Fibroblast of lung (primary cell): ENCODE measurements around the gene CWC27. TPM values are rescaled to one million over a fixed set of nuclear protein-coding genes. Genes with fewer than 3 reads are reported as not detected.

Source experiments
- DNase-seq, 2 donors: peaks; one replicate each; pipeline versions ENCODE4 v3.0.0 to v3.0.0-alpha.2; 2010; ENCODE audit warnings: low read depth in 2 of 2
- H2AFZ ChIP-seq: 2 replicates; pipeline ENCODE4 v1.5.1; 2012; ENCODE audit warnings: low read length, control low read depth, inconsistent platforms
- H3K27ac ChIP-seq: 2 replicates; pipeline ENCODE4 v1.5.1; 2011; ENCODE audit warnings: low read length, control low read depth; ENCODE audit not compliant: insufficient read depth
- H3K27me3 ChIP-seq: 2 replicates; pipeline ENCODE4 v1.5.1; 2011; ENCODE audit warnings: mild to moderate bottlenecking, low read length; ENCODE audit not compliant: control insufficient read depth, insufficient read depth
- H3K36me3 ChIP-seq: 2 replicates; pipeline ENCODE4 v1.5.1; 2011; ENCODE audit warnings: low read length; ENCODE audit not compliant: control insufficient read depth, insufficient read depth
- H3K4me1 ChIP-seq: 2 replicates; pipeline ENCODE4 v1.5.1; 2011; ENCODE audit warnings: low read length; ENCODE audit not compliant: control insufficient read depth, insufficient read depth; ENCODE audit errors: extremely low read depth
- H3K4me2 ChIP-seq: 2 replicates; pipeline ENCODE4 v1.5.1; 2011; ENCODE audit warnings: low read length, control low read depth; ENCODE audit not compliant: insufficient read depth; ENCODE audit errors: extremely low read depth
- H3K4me3 ChIP-seq, 4 experiments: fragments of 200-600 bp in 1 of 4; sonication (generic) in 1 of 4; replicated peaks in 1 of 4; 2 replicates each; pipeline ENCODE4 v1.5.1; 2011 to 2016; ENCODE audit warnings: low read length in 4 of 4, low read depth in 3 of 4, mild to moderate bottlenecking in 3 of 4, control low read depth in 2 of 4, inconsistent platforms in 1 of 4, mixed read lengths in 1 of 4; ENCODE audit not compliant: insufficient read depth in 1 of 4; ENCODE audit errors: control extremely low read depth in 1 of 4
- H3K79me2 ChIP-seq: 2 replicates; pipeline ENCODE4 v1.5.1; 2012; ENCODE audit warnings: mild to moderate bottlenecking, low read length, inconsistent platforms; ENCODE audit not compliant: control insufficient read depth, insufficient read depth
- H3K9ac ChIP-seq: 2 replicates; pipeline ENCODE4 v1.5.1; 2011; ENCODE audit warnings: mild to moderate bottlenecking, low read length, control low read depth; ENCODE audit not compliant: insufficient read depth
- H3K9me3 ChIP-seq: 2 replicates; pipeline ENCODE4 v1.5.1; 2012; ENCODE audit warnings: low read depth, low read length; ENCODE audit not compliant: control insufficient read depth, insufficient read depth
- H4K20me1 ChIP-seq: 2 replicates; pipeline ENCODE4 v1.5.1; 2011; ENCODE audit warnings: low read length; ENCODE audit not compliant: control insufficient read depth, insufficient read depth; ENCODE audit errors: extremely low read depth
- EZH2 ChIP-seq: IDR thresholded peaks from 2 replicates; pipeline ENCODE4 v1.5.1; 2012; ENCODE audit warnings: low read length, control low read depth, mild to moderate bottlenecking; ENCODE audit errors: missing control alignments
- polyA plus RNA-seq, 2 donors: library from polyadenylated mRNA; depleted of rRNA in 1 of 2; stranded (reverse) in 1 of 2; unstranded in 1 of 2; fragments of >200 nt; gene quantifications; 2 replicates each; pipeline ENCODE4 v1.2.1, GENCODE V29; 2011 to 2012; ENCODE audit warnings: missing spikeins in 1 of 2
- total RNA-seq: library from RNA; depleted of rRNA; stranded (reverse); fragments of >200 nt; gene quantifications from 2 replicates; pipeline ENCODE4 v1.2.1, GENCODE V29; 2014
- TF ChIP-seq, protein P1 (sequence below), 2 donors: IDR thresholded peaks in 1 of 2; conservative IDR thresholded peaks in 1 of 2; 1 replicate in 1 of 2; 2 replicates in 1 of 2; pipeline ENCODE4 v1.5.1; 2011 to 2012; ENCODE audit warnings: low read length in 2 of 2, control low read depth in 1 of 2, inconsistent platforms in 1 of 2, low read depth in 1 of 2, mild to moderate bottlenecking in 1 of 2

Gene CWC27
- total and polyA plus RNA-seq, 2 donors (not counting 1 experiment from before 2014, with no cell fraction given) = 17.3 to 37.5 TPM

- no peak for DNase-seq
- Histone ChIP-seq H3K4me2 (no peak overlapping the region), H4K20me1 (no peaks in the 10 kb centered on the region), H2AFZ (no peak overlapping the region), H3K9me3 (no peaks in the 10 kb centered on the region), H3K4me3 (no peak overlapping the region), H3K79me2 (no peaks in the 10 kb centered on the region), H3K27me3 (no peaks in the 10 kb centered on the region), H3K9ac (no peak overlapping the region), H3K27ac (no peak overlapping the region), H3K36me3 (no peaks in the 10 kb centered on the region), H3K4me1 (no peaks in the 10 kb centered on the region)
- no peak for TF ChIP-seq EZH2
- TF ChIP-seq, protein P1, sequence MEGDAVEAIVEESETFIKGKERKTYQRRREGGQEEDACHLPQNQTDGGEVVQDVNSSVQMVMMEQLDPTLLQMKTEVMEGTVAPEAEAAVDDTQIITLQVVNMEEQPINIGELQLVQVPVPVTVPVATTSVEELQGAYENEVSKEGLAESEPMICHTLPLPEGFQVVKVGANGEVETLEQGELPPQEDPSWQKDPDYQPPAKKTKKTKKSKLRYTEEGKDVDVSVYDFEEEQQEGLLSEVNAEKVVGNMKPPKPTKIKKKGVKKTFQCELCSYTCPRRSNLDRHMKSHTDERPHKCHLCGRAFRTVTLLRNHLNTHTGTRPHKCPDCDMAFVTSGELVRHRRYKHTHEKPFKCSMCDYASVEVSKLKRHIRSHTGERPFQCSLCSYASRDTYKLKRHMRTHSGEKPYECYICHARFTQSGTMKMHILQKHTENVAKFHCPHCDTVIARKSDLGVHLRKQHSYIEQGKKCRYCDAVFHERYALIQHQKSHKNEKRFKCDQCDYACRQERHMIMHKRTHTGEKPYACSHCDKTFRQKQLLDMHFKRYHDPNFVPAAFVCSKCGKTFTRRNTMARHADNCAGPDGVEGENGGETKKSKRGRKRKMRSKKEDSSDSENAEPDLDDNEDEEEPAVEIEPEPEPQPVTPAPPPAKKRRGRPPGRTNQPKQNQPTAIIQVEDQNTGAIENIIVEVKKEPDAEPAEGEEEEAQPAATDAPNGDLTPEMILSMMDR (conservative IDR thresholded peaks at IDR 0.05 in 1 of 2, IDR thresholded peaks at IDR 0.05 in 1 of 2; ENCODE audit: low read depth in 1 of 2, low read length in 2 of 2) = no peak
Measured at GRCh38 chr5:64979531-64979930, 210.8 kb downstream of the CWC27 start.

GRCh38 chr5:64980176-64980575, 211.4 kb downstream of the CWC27 start:
- no peak overlapping the region for H3K27ac ChIP-seq
- no peaks in the 10 kb centered on the region for H3K9me3 ChIP-seq
- no peaks in the 10 kb centered on the region for H3K4me1 ChIP-seq
- no peaks in the 10 kb centered on the region for H3K36me3 ChIP-seq
- no peaks in the 10 kb centered on the region for H3K27me3 ChIP-seq
- H3K79me2 ChIP-seq = no peaks in the 10 kb centered on the region
- no peak for DNase-seq
- no peak for TF ChIP-seq EZH2
- TF ChIP-seq, protein P1 (conservative IDR thresholded peaks at IDR 0.05 in 1 of 2, IDR thresholded peaks at IDR 0.05 in 1 of 2; ENCODE audit: low read depth in 1 of 2, low read length in 2 of 2) = no peak
- no peak overlapping the region for H3K4me2 ChIP-seq
- H3K9ac ChIP-seq = no peak overlapping the region
- no peak overlapping the region for H2AFZ ChIP-seq
- no peaks in the 10 kb centered on the region for H4K20me1 ChIP-seq
- H3K4me3 ChIP-seq = no peak overlapping the region

GRCh38 chr5:64987768-64988167, 219.0 kb downstream of the CWC27 start:
- Histone ChIP-seq H3K79me2 (no peaks in the 10 kb centered on the region), H3K27ac (no peak overlapping the region), H3K4me2 (no peak overlapping the region), H4K20me1 (no peaks in the 10 kb centered on the region), H2AFZ (no peak overlapping the region), H3K9me3 (no peaks in the 10 kb centered on the region), H3K4me3 (no peak overlapping the region), H3K4me1 (no peaks in the 10 kb centered on the region), H3K9ac (no peak overlapping the region), H3K27me3 (no peaks in the 10 kb centered on the region), H3K36me3 (no peaks in the 10 kb centered on the region)
- TF ChIP-seq, protein P1 (conservative IDR thresholded peaks at IDR 0.05 in 1 of 2, IDR thresholded peaks at IDR 0.05 in 1 of 2; ENCODE audit: low read depth in 1 of 2, low read length in 2 of 2) = no peak
- TF ChIP-seq EZH2 = no peak
- no peak for DNase-seq
